AG09309 (cell line): Measurements from ENCODE around the gene TMEM209.

ENCODE experiments used
- DNase-seq: peaks from one replicate; pipeline ENCODE4 v3.0.0-alpha.2; 2010; ENCODE audit warnings: low read depth
- H3K4me3 ChIP-seq: 2 replicates; pipeline ENCODE4 v1.5.1; 2011; ENCODE audit warnings: mild to moderate bottlenecking, low read depth, low read length, moderate library complexity; ENCODE audit not compliant: control insufficient read depth
- CTCF ChIP-seq: IDR thresholded peaks from 2 replicates; pipeline ENCODE4 v1.5.1; 2011; ENCODE audit warnings: mild to moderate bottlenecking, low read depth, low read length, inconsistent platforms; ENCODE audit not compliant: insufficient read depth, control insufficient read depth; ENCODE audit errors: missing control alignments

TMEM209 gene

GRCh38 chr7:130140551-130141160, 64.5 kb downstream of the TMEM209 start:
- DNase-seq, result no peak
- no peak overlapping the region for H3K4me3 ChIP-seq
- no peak for TF ChIP-seq CTCF

GRCh38 chr7:130139193-130139960, 65.8 kb downstream of the TMEM209 start:
- no peak for TF ChIP-seq CTCF
- DNase-seq, result no peak
- no peak overlapping the region for H3K4me3 ChIP-seq

- no peak for DNase-seq
- H3K4me3 ChIP-seq, result no peak overlapping the region
- no peak for TF ChIP-seq CTCF
These were observed 68.0 kb downstream of the TMEM209 start for GRCh38 chr7:130137207-130137606.

- H3K4me3 ChIP-seq, result no peak overlapping the region
- DNase-seq, result no peak
- TF ChIP-seq CTCF, result no peak
These were observed 68.5 kb downstream of the TMEM209 start for GRCh38 chr7:130136579-130137167.

GRCh38 chr7:130135208-130136205, 69.7 kb downstream of the TMEM209 start:
- no peak overlapping the region for H3K4me3 ChIP-seq
- DNase-seq, result no peak
- TF ChIP-seq CTCF, result no peak

- DNase-seq, result no peak
- no peak overlapping the region for H3K4me3 ChIP-seq
- TF ChIP-seq CTCF, result no peak
These were observed 70.5 kb downstream of the TMEM209 start for GRCh38 chr7:130134726-130135125.
